Upper lobe of left lung (tissue), 6 donors: ENCODE measurements around the gene PDE4D. TPM values are rescaled to one million over a fixed set of nuclear protein-coding genes. Genes with fewer than 3 reads are reported as not detected.
A peak's percentile ranks its signal among the peaks of the same experiment; 100 is the strongest.

ENCODE experiments used
- ATAC-seq, 2 donors: fragments of 200-7000 bp; cut with Tn5 transposase; one replicate each; pipeline ENCODE4 v1.9.1; 2022; ENCODE audit warnings: mild to moderate bottlenecking in 2 of 2, moderate library complexity in 2 of 2; ENCODE audit not compliant: low FRiP score in 2 of 2
- DNase-seq, 2 donors: peaks; one replicate each; pipeline ENCODE4 v3.0.0-alpha.2; 2019 to 2020
- H3K27ac ChIP-seq, 4 donors: fragments of 200-600 bp; sonication (generic); one replicate each; pipeline ENCODE4 v1.5.1; 2016 to 2019
- H3K27me3 ChIP-seq, 4 donors: fragments of 200-600 bp; sonication (generic); one replicate each; pipeline ENCODE4 v1.5.1; 2017 to 2019
- H3K36me3 ChIP-seq, 4 donors: fragments of 200-600 bp; sonication (generic); one replicate each; pipeline ENCODE4 v1.5.1; 2016 to 2019
- H3K4me1 ChIP-seq, 4 donors: fragments of 200-600 bp; sonication (generic); one replicate each; pipeline ENCODE4 v1.5.1; 2018 to 2019
- H3K4me3 ChIP-seq, 4 donors: fragments of 200-600 bp; sonication (generic); one replicate each; pipeline ENCODE4 v1.5.1; 2017 to 2019; ENCODE audit warnings: mild to moderate bottlenecking in 2 of 4, moderate library complexity in 1 of 4
- H3K9me3 ChIP-seq, 4 donors: fragments of 200-600 bp; sonication (generic); one replicate each; pipeline ENCODE4 v1.5.1; 2018 to 2019
- CTCF ChIP-seq, 6 experiments: fragments of 450-650 bp in 4 of 6; fragments of 200-600 bp in 2 of 6; sonication (generic) in 2 of 6; IDR thresholded peaks; one replicate each; pipeline ENCODE4 v1.5.1; 2016 to 2019; ENCODE audit warnings: antibody characterized with exemption in 6 of 6
- EP300 ChIP-seq, 4 donors: sonication (generic); formaldehyde crosslinking; IDR thresholded peaks; one replicate each; pipeline ENCODE4 v1.5.1; 2017; ENCODE audit warnings: antibody characterized with exemption in 4 of 4, control low read depth in 2 of 4
- POLR2A ChIP-seq, 4 donors: fragments of 450-650 bp; IDR thresholded peaks; one replicate each; pipeline ENCODE4 v1.5.1; 2016 to 2017; ENCODE audit warnings: antibody characterized with exemption in 4 of 4, mild to moderate bottlenecking in 2 of 4
- POLR2AphosphoS5 ChIP-seq, 2 donors: sonication (generic); formaldehyde crosslinking; IDR thresholded peaks; one replicate each; pipeline ENCODE4 v1.5.1; 2017; ENCODE audit warnings: antibody characterized with exemption in 2 of 2
- WGBS, 2 donors: methylation state at CpG; one replicate each; pipeline ENCODE4 v1.1.5; 2017 to 2018; 5-methylcytosine and 5-hydroxymethylcytosine counted together
- total RNA-seq, 6 donors: library from RNA; depleted of rRNA in 4 of 6; stranded (reverse); fragments of >200 nt in 4 of 6; gene quantifications; one replicate each; pipeline versions ENCODE4 v1.1.0 to v1.2.1, GENCODE V29; 2016 to 2021
- donor health status: DM: no; HTN: no; CAD: no; lungs with moderate emphysema.
- donor health status: DM: no; HTN: yes; CAD: no; lungs with severe emphysema.

PDE4D gene
- total RNA-seq, 6 donors from 2014 or later, result 50.4 to 188 (median 84.0) TPM

GRCh38 chr5:59557572-59557971 lies 336.0 kb downstream of the PDE4D start:
- H3K27ac ChIP-seq, result no peak overlapping the region
- H3K9me3 ChIP-seq, result no peaks in the 10 kb centered on the region
- H3K36me3 ChIP-seq, result no peaks in the 10 kb centered on the region
- no peak for DNase-seq
- TF ChIP-seq EP300 (IDR thresholded peaks at IDR 0.05) (no peak), POLR2A (IDR thresholded peaks at IDR 0.05) (no peak)
- H3K4me1 ChIP-seq, result peaks cover 0 to 4% (median under 1%) of the 10 kb centered on the region in 4 donors
- no peak for ATAC-seq
- H3K4me3 ChIP-seq, result no peak overlapping the region
- no peaks in the 10 kb centered on the region for H3K27me3 ChIP-seq

- no peak for DNase-seq
- no peak for ATAC-seq
- 80 to 88% methylated on average over 3 of the region's 3 CpGs for WGBS, 2 donors
- TF ChIP-seq EP300 (IDR thresholded peaks at IDR 0.05), result no peak
- TF ChIP-seq POLR2A (IDR thresholded peaks at IDR 0.05), result no peak
- TF ChIP-seq CTCF (IDR thresholded peaks at IDR 0.05), result no peak
- no peak for TF ChIP-seq POLR2AphosphoS5 (IDR thresholded peaks at IDR 0.05)
- no peaks in the 10 kb centered on the region for H3K4me1 ChIP-seq
- H3K27ac ChIP-seq, result no peak overlapping the region
- no peaks in the 10 kb centered on the region for H3K27me3 ChIP-seq
- no peaks in the 10 kb centered on the region for H3K36me3 ChIP-seq
- H3K4me3 ChIP-seq, result no peak overlapping the region
- H3K9me3 ChIP-seq, result no peaks in the 10 kb centered on the region
Observed at GRCh38 chr5:59555596-59555995, 337.9 kb downstream of the PDE4D start.

GRCh38 chr5:59554501-59554900 lies 339.0 kb downstream of the PDE4D start:
- TF ChIP-seq POLR2AphosphoS5 (IDR thresholded peaks at IDR 0.05) (no peak), EP300 (IDR thresholded peaks at IDR 0.05) (no peak), CTCF (IDR thresholded peaks at IDR 0.05) (no peak), POLR2A (IDR thresholded peaks at IDR 0.05) (no peak)
- 85 to 94% methylated on average over 4 of the region's 4 CpGs for WGBS, 2 donors
- no peak for DNase-seq
- Histone ChIP-seq H3K27me3 (no peaks in the 10 kb centered on the region), H3K36me3 (no peaks in the 10 kb centered on the region), H3K27ac (no peak overlapping the region), H3K4me3 (no peak overlapping the region), H3K4me1 (no peaks in the 10 kb centered on the region), H3K9me3 (no peaks in the 10 kb centered on the region)
- no peak for ATAC-seq

- TF ChIP-seq POLR2A (IDR thresholded peaks at IDR 0.05) (no peak), EP300 (IDR thresholded peaks at IDR 0.05) (no peak), CTCF (IDR thresholded peaks at IDR 0.05) (no peak), POLR2AphosphoS5 (IDR thresholded peaks at IDR 0.05) (no peak)
- DNase-seq (no peak), ATAC-seq (no peak)
- Histone ChIP-seq H3K27ac (no peak overlapping the region), H3K4me1 (no peaks in the 10 kb centered on the region), H3K27me3 (no peaks in the 10 kb centered on the region), H3K36me3 (no peaks in the 10 kb centered on the region), H3K9me3 (no peaks in the 10 kb centered on the region), H3K4me3 (no peak overlapping the region)
Observed at GRCh38 chr5:59553992-59554391, 339.5 kb downstream of the PDE4D start.

- no peaks in the 10 kb centered on the region for H3K36me3 ChIP-seq
- peak in 1 of 2 donors; percentile 31 for DNase-seq
- peak overlapping the region; percentile 32 to 62 (median 60) for H3K27ac ChIP-seq
- peaks cover 0 to 10% (median 4%) of the 10 kb centered on the region in 4 donors for H3K4me1 ChIP-seq
- H3K27me3 ChIP-seq, result no peaks in the 10 kb centered on the region
- H3K9me3 ChIP-seq, result no peaks in the 10 kb centered on the region
- peak; percentile 56 to 93 for ATAC-seq
- TF ChIP-seq CTCF (IDR thresholded peaks at IDR 0.05), result no peak
- peak in 1 of 4 donors; percentile 40 for TF ChIP-seq EP300 (IDR thresholded peaks at IDR 0.05)
- no peak overlapping the region for H3K4me3 ChIP-seq
- WGBS, 2 donors, result 56 to 69% methylated on average over 4 of the region's 4 CpGs
Observed at GRCh38 chr5:59548807-59549357, 344.6 kb downstream of the PDE4D start.
